A549 (cell line): Measurements from ENCODE around the gene WSCD2. TPM values are rescaled to one million over a fixed set of nuclear protein-coding genes. Genes with fewer than 3 reads are reported as not detected.

Experiments
- ATAC-seq, 2 experiments: fragments of 200-7000 bp in 1 of 2; fragments of >200 bp in 1 of 2; cut with Nextera tagmentation in 1 of 2; cut with Tn5 transposase in 1 of 2; 3 replicates each; pipeline versions ENCODE4 v1.8.0 to v1.9.1; 2018 to 2020; ENCODE audit warnings: mild to moderate bottlenecking in 1 of 2, moderate library complexity in 1 of 2
- CTCF ChIA-PET: fragments of 300-600 bp; sonication (Branson Sonifier 250); formaldehyde crosslinking; extraction: SDS; loops from one replicate; lab custom pipeline; 2021; ENCODE audit warnings: antibody characterized with exemption, inconsistent platforms; lab: Yijun Ruan, JAX
- POLR2A ChIA-PET: fragments of 350-600 bp; formaldehyde crosslinking; extraction: SDS; loops from one replicate; lab custom pipeline; 2021; ENCODE audit warnings: antibody characterized with exemption, inconsistent platforms; lab: Yijun Ruan, JAX
- DNase-seq, 2 experiments: peaks; one replicate each; pipeline versions ENCODE4 v3.0.0 to v3.0.0-alpha.2; 2011 to 2016; ENCODE audit warnings: low read depth in 1 of 2, low spot score in 1 of 2
- FAIRE-seq: peaks from 2 replicates; lab custom pipeline; 2011; peaks lifted over from hg19 to GRCh38; lab: Jason Lieb, UNC
- H3K27ac ChIP-seq, 2 experiments: fragments of >200 bp; sonication (Bioruptor Twin); formaldehyde crosslinking; 3 replicates each; pipeline ENCODE4 v1.5.1; 2016 to 2017
- H3K4me1 ChIP-seq: fragments of >200 bp; sonication (Bioruptor Twin); formaldehyde crosslinking; 3 replicates; pipeline ENCODE4 v1.6.1; 2016
- H3K4me2 ChIP-seq: fragments of >200 bp; sonication (Bioruptor Twin); formaldehyde crosslinking; 3 replicates; pipeline ENCODE4 v1.6.1; 2016
- H3K4me3 ChIP-seq: fragments of >200 bp; sonication (Bioruptor Twin); formaldehyde crosslinking; 3 replicates; pipeline ENCODE4 v1.5.1; 2016
- H3K9me3 ChIP-seq: fragments of >200 bp; sonication (Bioruptor Twin); formaldehyde crosslinking; 3 replicates; pipeline ENCODE4 v1.6.1; 2016
- BHLHE40 ChIP-seq: IDR thresholded peaks from 2 replicates; pipeline ENCODE4 v1.6.1; 2012; ENCODE audit warnings: low read depth, low read length, inconsistent platforms
- CBX2 ChIP-seq: fragments of 200-600 bp; sonication (generic); IDR thresholded peaks from 2 replicates; pipeline ENCODE4 v1.6.1; 2016; ENCODE audit warnings: low read depth, mild to moderate bottlenecking, borderline replicate concordance
- CBX8 ChIP-seq: fragments of 200-600 bp; sonication (generic); IDR thresholded peaks from 2 replicates; pipeline ENCODE4 v1.6.1; 2016
- CHD4 ChIP-seq: fragments of 200-600 bp; sonication (generic); IDR thresholded peaks from 2 replicates; pipeline ENCODE4 v1.6.1; 2016; ENCODE audit warnings: antibody characterized with exemption, mild to moderate bottlenecking, borderline replicate concordance
- HEYL ChIP-seq: fragments of 250-450 bp; sonication (Bioruptor Pico); IDR thresholded peaks from 2 replicates; pipeline ENCODE4 v1.8.0; 2021; ENCODE audit warnings: mild to moderate bottlenecking, moderate library complexity
- HOXA7 ChIP-seq: fragments of 250-450 bp; sonication (Bioruptor Pico); IDR thresholded peaks from 2 replicates; pipeline ENCODE4 v1.5.0; 2020; ENCODE audit warnings: mild to moderate bottlenecking, moderate library complexity
- HOXB13 ChIP-seq: fragments of 250-450 bp; sonication (Bioruptor Pico); IDR thresholded peaks from 2 replicates; pipeline ENCODE4 v1.5.0; 2020; ENCODE audit warnings: low read depth, mild to moderate bottlenecking, moderate library complexity
- JUNB ChIP-seq: fragments of >200 bp; sonication (Bioruptor Twin); formaldehyde crosslinking; IDR thresholded peaks from 2 replicates; pipeline ENCODE4 v1.6.1; 2016
- PHF8 ChIP-seq: fragments of 200-600 bp; sonication (generic); IDR thresholded peaks from 2 replicates; pipeline ENCODE4 v1.6.1; 2016; ENCODE audit warnings: low read depth, mild to moderate bottlenecking, antibody characterized with exemption, moderate library complexity, borderline replicate concordance
- WGBS: methylation state at CpG from one replicate; pipeline ENCODE4 v1.1.6; 2017; ENCODE audit errors: missing lambda C conversion rate; 5-methylcytosine and 5-hydroxymethylcytosine counted together
- polyA plus RNA-seq, 4 experiments: library from polyadenylated mRNA; depleted of rRNA in 3 of 4; stranded (reverse); fragments of >200 nt; fragmentation: RNase III in 1 of 4; extraction: RNeasy Plus Mini Kit Qiagen cat#74134 plus additional on column Dnase treatment in 1 of 4; gene quantifications; 2 replicates in 3 of 4; 3 replicates in 1 of 4; pipeline ENCODE4 v1.2.3, GENCODE V29; 2011 to 2017
- TF ChIP-seq, protein P1 (sequence below): IDR thresholded peaks from 2 replicates; pipeline ENCODE4 v1.6.1; 2012; ENCODE audit warnings: low read depth, borderline replicate concordance
- TF ChIP-seq, protein P2 (sequence below): fragments of 150-350 bp; IDR thresholded peaks from 2 replicates; pipeline ENCODE4 v1.6.1; 2014; ENCODE audit warnings: low read depth, mild to moderate bottlenecking, low read length
- TF ChIP-seq, protein P3 (sequence below): fragments of >200 bp; sonication (Bioruptor Twin); formaldehyde crosslinking; IDR thresholded peaks from 3 replicates; pipeline ENCODE4 v1.6.1; 2016
- TF ChIP-seq, protein P4 (sequence below): fragments of 450-650 bp; IDR thresholded peaks from 2 replicates; pipeline ENCODE4 v1.6.1; 2014; ENCODE audit warnings: antibody characterized with exemption

WSCD2 gene
- polyA plus RNA-seq, 2 of the 4 experiments (the other 2 are of a cell fraction): not detected

DNA sequence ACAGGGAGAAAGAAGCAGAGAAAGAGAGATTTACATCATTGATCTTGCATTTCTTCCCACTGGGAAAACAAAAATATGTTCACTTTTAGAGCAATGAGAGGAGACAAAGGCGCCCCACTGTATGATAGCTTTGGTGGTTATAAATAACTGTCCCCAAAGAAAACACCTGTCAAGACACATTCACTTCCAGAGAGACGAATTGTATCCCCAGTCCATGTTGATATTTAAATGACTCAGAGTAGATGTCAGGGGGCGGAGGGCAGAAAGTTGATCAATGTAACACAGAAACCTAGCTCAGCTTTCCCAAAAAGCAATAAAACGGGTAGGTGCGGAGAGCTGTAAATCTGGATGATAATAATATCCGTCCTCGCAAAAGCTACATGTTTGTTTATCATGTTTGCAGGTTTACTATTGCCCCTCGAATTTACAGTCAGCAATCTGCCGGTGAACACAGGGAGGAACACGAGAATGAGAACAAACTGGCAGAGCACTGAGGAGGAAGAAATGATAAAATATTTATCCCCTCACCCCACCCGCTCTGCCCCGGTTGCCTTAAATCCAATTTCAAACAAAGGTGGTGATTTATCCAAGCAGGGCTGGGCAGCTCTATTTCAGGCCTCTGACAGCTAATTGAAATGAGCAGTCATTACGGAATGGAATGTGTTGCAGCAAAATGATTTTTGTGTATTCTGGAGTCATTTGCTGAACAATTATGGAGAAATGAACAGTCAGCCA is 125.6 kb downstream of the WSCD2 start:
- FAIRE-seq: no peak
- peaks cover 4% of the 10 kb centered on the region; the same call in 2 of the 3 replicates for H3K9me3 ChIP-seq
- H3K4me1 ChIP-seq: no peaks in the 10 kb centered on the region
- 21% methylated on average over 13 of the region's 13 CpGs for WGBS
- TF ChIP-seq, protein P1, sequence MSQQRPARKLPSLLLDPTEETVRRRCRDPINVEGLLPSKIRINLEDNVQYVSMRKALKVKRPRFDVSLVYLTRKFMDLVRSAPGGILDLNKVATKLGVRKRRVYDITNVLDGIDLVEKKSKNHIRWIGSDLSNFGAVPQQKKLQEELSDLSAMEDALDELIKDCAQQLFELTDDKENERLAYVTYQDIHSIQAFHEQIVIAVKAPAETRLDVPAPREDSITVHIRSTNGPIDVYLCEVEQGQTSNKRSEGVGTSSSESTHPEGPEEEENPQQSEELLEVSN: no peak
- TF ChIP-seq HOXA7 (CRISPR knock-in tag): no peak
- TF ChIP-seq HOXB13 (CRISPR knock-in tag): no peak
- no peak for TF ChIP-seq CBX2
- no peak overlapping the region for H3K27ac ChIP-seq
- no peak overlapping the region for H3K4me3 ChIP-seq
- POLR2A ChIA-PET: no interaction called here
- DNase-seq: no peak
- no peak overlapping the region for H3K4me2 ChIP-seq
- ATAC-seq: no peak
- CTCF ChIA-PET: interaction anchor here (0.9 kb wide), 1 partner anchor 80 kb away, joined by 3 read pairs; no protein-coding TSS in a partner anchor

DNA sequence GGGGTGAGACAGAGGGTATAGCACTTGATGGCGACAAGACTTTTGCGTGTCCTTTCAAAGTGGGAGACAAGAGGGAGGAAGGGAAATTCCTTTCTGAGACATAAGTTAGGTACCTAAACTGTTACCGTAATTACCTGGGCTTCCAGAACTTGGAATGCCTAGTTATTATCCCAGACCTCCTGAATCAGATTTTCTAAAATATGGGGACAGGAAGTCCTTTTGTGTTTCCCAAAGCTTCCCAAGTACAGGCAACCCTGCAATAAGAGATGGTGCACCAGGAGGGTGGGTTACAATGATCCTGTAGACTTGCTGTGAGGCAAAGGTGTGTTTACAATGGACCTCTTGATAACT is 126.1 kb downstream of the WSCD2 start:
- FAIRE-seq: no peak
- 30% methylated on average over 3 of the region's 3 CpGs for WGBS
- POLR2A ChIA-PET: no interaction called here
- TF ChIP-seq, protein P2, sequence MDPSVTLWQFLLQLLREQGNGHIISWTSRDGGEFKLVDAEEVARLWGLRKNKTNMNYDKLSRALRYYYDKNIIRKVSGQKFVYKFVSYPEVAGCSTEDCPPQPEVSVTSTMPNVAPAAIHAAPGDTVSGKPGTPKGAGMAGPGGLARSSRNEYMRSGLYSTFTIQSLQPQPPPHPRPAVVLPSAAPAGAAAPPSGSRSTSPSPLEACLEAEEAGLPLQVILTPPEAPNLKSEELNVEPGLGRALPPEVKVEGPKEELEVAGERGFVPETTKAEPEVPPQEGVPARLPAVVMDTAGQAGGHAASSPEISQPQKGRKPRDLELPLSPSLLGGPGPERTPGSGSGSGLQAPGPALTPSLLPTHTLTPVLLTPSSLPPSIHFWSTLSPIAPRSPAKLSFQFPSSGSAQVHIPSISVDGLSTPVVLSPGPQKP: no peak
- TF ChIP-seq, all 56 proteins: peak for 0
- peaks cover 9% of the 10 kb centered on the region; the same call in 2 of the 3 replicates for H3K9me3 ChIP-seq
- DNase-seq (no peak), ATAC-seq (no peak)
- no peaks in the 10 kb centered on the region for H3K4me1 ChIP-seq
- H3K4me2 ChIP-seq: no peak overlapping the region
- H3K27ac ChIP-seq: no peak overlapping the region
- no peak overlapping the region for H3K4me3 ChIP-seq
- CTCF ChIA-PET: interaction anchor here (0.8 kb wide), 1 partner anchor 91 kb away, joined by 3 read pairs; no protein-coding TSS in a partner anchor

DNA sequence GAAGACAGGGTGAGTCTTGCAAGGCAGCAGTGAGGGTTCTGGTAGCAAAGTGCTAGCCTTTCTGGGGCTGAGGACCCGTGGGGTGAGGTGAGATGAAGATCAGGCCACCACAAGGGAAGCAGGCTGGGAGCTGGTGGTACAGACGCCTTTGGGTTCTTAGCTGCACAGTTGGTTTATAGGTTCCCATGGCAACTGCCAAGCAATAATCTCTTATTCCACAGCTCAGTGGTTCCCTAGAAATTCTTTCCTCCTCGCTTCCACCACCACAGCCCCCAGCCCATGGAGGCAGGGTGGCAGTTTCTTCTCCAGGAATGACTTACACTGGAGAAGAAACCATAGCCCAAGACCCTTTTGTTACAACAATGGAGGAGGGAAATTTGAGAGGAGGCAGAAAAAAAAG is 127.9 kb downstream of the WSCD2 start:
- no peak overlapping the region for H3K27ac ChIP-seq
- TF ChIP-seq HEYL (CRISPR knock-in tag) (no peak), JUNB (no peak)
- TF ChIP-seq, protein P3, sequence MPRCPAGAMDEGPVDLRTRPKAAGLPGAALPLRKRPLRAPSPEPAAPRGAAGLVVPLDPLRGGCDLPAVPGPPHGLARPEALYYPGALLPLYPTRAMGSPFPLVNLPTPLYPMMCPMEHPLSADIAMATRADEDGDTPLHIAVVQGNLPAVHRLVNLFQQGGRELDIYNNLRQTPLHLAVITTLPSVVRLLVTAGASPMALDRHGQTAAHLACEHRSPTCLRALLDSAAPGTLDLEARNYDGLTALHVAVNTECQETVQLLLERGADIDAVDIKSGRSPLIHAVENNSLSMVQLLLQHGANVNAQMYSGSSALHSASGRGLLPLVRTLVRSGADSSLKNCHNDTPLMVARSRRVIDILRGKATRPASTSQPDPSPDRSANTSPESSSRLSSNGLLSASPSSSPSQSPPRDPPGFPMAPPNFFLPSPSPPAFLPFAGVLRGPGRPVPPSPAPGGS: no peak
- 3% methylated on average over 3 of the region's 3 CpGs for WGBS
- no peak for FAIRE-seq
- ChIA-PET POLR2A (no interaction called here), CTCF (interaction anchor here (0.7 kb wide), 1 partner anchor 10 kb away, joined by 3 read pairs; no protein-coding TSS in a partner anchor)
- H3K4me2 ChIP-seq: no peak overlapping the region
- H3K9me3 ChIP-seq: peaks cover 19% of the 10 kb centered on the region; the same call in 2 of the 3 replicates
- no peak overlapping the region for H3K4me3 ChIP-seq
- ATAC-seq: no peak
- no peaks in the 10 kb centered on the region for H3K4me1 ChIP-seq
- DNase-seq: no peak

DNA sequence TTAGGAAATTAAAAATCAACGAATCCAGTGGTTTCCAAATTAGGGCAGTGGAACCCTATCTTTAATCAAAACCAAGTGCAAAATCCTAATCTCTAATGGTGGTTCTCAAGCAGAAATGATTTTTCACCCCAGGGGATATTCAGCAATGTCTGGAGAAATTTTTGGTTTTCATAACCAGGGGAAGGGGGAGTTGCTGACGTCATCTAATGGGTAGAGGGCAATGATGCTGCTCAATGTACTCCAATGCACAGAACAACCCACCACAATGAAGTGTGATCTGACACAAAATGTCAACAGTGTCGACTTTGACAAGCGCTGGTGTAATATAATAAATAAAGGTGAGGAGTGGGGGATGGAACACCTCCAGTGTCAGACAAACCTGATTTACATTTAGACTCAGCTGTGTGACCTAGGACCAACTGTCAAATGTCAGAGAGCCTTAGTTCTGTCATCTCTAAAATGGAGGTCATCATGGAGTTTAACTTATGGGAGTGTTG is 128.6 kb downstream of the WSCD2 start:
- ChIA-PET POLR2A (no interaction called here), CTCF (no interaction called here)
- Histone ChIP-seq H3K4me3 (no peak overlapping the region), H3K27ac (no peak overlapping the region), H3K4me1 (no peaks in the 10 kb centered on the region), H3K4me2 (no peak overlapping the region), H3K9me3 (peaks cover 19% of the 10 kb centered on the region; the same call in 2 of the 3 replicates)
- no peak for TF ChIP-seq CHD4
- no peak for TF ChIP-seq CBX8
- TF ChIP-seq BHLHE40: no peak
- no peak for TF ChIP-seq PHF8
- TF ChIP-seq, protein P1: no peak
- TF ChIP-seq, protein P4, sequence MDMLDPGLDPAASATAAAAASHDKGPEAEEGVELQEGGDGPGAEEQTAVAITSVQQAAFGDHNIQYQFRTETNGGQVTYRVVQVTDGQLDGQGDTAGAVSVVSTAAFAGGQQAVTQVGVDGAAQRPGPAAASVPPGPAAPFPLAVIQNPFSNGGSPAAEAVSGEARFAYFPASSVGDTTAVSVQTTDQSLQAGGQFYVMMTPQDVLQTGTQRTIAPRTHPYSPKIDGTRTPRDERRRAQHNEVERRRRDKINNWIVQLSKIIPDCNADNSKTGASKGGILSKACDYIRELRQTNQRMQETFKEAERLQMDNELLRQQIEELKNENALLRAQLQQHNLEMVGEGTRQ: no peak
- ATAC-seq: no peak
- 30% methylated on average over 4 of the region's 4 CpGs for WGBS
- FAIRE-seq: no peak
- DNase-seq: no peak
